Esophagus squamous epithelium (tissue), 4 donors: ENCODE measurements around the gene GAGE13.
"Not testable (repeated sequence)": the region's sequence is repeated elsewhere in the genome, so short reads cannot be mapped to it uniquely, and the experiment has no call there.

ENCODE experiments used
- POLR2A ChIP-seq, 4 donors: fragments of 450-650 bp; IDR thresholded peaks; one replicate each; pipeline ENCODE4 v1.6.1; 2017; ENCODE audit warnings: antibody characterized with exemption in 4 of 4, mild to moderate bottlenecking in 4 of 4, moderate library complexity in 3 of 4
- TF ChIP-seq, protein P1 (sequence below), 6 experiments: fragments of 450-650 bp in 4 of 6; fragments of 200-600 bp in 2 of 6; sonication (generic) in 2 of 6; IDR thresholded peaks; one replicate each; pipeline ENCODE4 v1.5.1; 2016 to 2019; ENCODE audit warnings: antibody characterized with exemption in 6 of 6, mild to moderate bottlenecking in 4 of 6, moderate library complexity in 4 of 6

DNA sequence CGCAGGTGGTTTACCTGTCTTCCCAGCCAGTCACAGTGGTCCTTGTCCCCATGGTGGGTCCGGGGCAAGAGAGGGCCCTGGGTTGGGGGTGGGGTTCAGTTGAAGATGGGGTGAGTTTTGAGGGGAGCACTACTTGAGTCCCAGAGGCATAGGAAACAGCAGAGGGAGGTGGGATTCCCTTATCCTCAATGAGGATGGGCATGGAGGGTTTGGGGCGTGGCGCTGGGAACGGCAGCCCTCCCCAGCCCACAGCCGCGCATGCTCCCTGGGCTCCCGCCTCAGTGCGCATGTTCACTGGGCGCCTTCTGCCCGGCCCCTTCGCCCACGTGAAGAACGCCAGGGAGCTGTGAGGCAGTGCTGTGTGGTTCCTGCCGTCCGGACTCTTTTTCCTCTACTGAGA lies at the start of gene GAGE13:
- TF ChIP-seq, protein P1, sequence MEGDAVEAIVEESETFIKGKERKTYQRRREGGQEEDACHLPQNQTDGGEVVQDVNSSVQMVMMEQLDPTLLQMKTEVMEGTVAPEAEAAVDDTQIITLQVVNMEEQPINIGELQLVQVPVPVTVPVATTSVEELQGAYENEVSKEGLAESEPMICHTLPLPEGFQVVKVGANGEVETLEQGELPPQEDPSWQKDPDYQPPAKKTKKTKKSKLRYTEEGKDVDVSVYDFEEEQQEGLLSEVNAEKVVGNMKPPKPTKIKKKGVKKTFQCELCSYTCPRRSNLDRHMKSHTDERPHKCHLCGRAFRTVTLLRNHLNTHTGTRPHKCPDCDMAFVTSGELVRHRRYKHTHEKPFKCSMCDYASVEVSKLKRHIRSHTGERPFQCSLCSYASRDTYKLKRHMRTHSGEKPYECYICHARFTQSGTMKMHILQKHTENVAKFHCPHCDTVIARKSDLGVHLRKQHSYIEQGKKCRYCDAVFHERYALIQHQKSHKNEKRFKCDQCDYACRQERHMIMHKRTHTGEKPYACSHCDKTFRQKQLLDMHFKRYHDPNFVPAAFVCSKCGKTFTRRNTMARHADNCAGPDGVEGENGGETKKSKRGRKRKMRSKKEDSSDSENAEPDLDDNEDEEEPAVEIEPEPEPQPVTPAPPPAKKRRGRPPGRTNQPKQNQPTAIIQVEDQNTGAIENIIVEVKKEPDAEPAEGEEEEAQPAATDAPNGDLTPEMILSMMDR (IDR thresholded peaks at IDR 0.05), result not testable (repeated sequence)
- TF ChIP-seq POLR2A (IDR thresholded peaks at IDR 0.05), result not testable (repeated sequence)
